ENCODE results near the gene PLCL1. TPM values are rescaled to one million over a fixed set of nuclear protein-coding genes. Genes with fewer than 3 reads are reported as not detected.

Gene PLCL1
- total RNA-seq, 6 donors from 2014 or later = 5.3 to 17.0 (median 8.1) TPM

DNA sequence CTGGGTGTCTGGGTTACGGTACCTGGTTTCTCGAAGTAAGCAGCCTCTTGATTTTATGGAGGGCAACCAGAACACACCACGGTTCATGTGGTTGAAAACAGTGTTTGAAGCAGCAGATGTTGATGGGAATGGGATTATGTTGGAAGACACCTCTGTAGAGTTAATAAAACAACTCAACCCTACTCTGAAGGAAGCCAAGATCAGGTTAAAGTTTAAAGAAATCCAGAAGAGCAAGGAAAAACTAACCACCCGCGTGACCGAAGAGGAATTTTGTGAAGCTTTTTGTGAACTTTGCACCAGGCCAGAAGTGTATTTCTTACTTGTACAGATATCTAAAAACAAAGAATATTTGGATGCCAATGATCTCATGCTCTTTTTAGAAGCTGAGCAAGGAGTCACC is 279.8 kb downstream of the PLCL1 start:
- no peak overlapping the region for H3K4me3 ChIP-seq
- ATAC-seq (ENCODE audit: low FRiP score in 2 of 2) (no peak), DNase-seq (no peak)
- H3K27me3 ChIP-seq = no peaks in the 10 kb centered on the region
- H3K27ac ChIP-seq = no peak overlapping the region
- TF ChIP-seq POLR2AphosphoS5 (IDR thresholded peaks at IDR 0.05) (no peak), POLR2A (IDR thresholded peaks at IDR 0.05) (no peak), EP300 (IDR thresholded peaks at IDR 0.05) (no peak)
- TF ChIP-seq, protein P1, sequence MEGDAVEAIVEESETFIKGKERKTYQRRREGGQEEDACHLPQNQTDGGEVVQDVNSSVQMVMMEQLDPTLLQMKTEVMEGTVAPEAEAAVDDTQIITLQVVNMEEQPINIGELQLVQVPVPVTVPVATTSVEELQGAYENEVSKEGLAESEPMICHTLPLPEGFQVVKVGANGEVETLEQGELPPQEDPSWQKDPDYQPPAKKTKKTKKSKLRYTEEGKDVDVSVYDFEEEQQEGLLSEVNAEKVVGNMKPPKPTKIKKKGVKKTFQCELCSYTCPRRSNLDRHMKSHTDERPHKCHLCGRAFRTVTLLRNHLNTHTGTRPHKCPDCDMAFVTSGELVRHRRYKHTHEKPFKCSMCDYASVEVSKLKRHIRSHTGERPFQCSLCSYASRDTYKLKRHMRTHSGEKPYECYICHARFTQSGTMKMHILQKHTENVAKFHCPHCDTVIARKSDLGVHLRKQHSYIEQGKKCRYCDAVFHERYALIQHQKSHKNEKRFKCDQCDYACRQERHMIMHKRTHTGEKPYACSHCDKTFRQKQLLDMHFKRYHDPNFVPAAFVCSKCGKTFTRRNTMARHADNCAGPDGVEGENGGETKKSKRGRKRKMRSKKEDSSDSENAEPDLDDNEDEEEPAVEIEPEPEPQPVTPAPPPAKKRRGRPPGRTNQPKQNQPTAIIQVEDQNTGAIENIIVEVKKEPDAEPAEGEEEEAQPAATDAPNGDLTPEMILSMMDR (IDR thresholded peaks at IDR 0.05) = no peak
- H3K36me3 ChIP-seq = no peaks in the 10 kb centered on the region
- 93 to 99% methylated on average over 6 of the region's 6 CpGs for WGBS, 2 donors
- no peaks in the 10 kb centered on the region for H3K4me1 ChIP-seq
- no peaks in the 10 kb centered on the region for H3K9me3 ChIP-seq

DNA sequence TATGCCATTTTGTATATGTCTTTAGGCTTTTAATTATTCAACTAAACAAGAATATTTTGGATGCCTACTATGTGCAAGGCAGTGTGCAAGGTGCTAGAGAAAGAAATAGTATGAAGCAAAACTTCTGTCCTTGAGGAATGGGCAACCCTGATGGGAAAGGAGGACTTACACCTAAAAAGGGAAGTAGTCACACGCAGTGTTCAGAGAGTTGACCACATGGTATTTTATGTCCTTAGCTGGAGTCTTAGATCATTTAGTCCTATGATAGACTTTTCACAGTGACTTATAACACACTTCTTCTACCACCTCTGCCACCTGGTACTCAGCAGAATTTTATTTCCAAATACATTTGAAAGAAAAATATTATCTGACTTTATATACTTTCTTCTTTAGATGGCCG is 291.6 kb downstream of the PLCL1 start:
- H3K9me3 ChIP-seq = no peaks in the 10 kb centered on the region
- TF ChIP-seq, protein P1 (IDR thresholded peaks at IDR 0.05) = no peak
- no peak for TF ChIP-seq EP300 (IDR thresholded peaks at IDR 0.05)
- DNase-seq = no peak
- no peak overlapping the region for H3K27ac ChIP-seq
- ATAC-seq (ENCODE audit: low FRiP score in 2 of 2) = no peak
- no peaks in the 10 kb centered on the region for H3K27me3 ChIP-seq
- H3K4me3 ChIP-seq = no peak overlapping the region
- H3K4me1 ChIP-seq = no peaks in the 10 kb centered on the region
- 81 to 84% methylated on average over 2 of the region's 2 CpGs for WGBS, 2 donors
- no peaks in the 10 kb centered on the region for H3K36me3 ChIP-seq

DNA sequence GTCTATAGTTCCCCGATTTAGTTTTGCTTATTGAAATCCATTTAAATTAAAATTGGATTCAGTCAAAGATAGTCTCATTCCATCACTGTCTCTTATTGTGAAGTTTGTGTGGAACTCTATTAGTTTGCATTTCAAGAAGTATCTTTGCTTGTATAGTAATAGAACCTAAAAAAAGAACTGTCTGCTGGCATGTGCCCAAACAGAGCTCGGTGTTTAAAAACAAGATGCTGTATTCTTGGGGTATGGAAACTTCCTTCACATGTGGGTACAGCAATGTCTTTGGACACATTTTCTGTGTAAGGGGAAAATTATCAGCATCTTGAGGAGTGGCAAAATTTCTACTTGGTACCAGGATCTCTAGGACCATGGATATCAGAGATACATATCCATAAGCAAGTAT is 292.6 kb downstream of the PLCL1 start:
- DNase-seq (no peak), ATAC-seq (ENCODE audit: low FRiP score in 2 of 2) (no peak)
- TF ChIP-seq EP300 (IDR thresholded peaks at IDR 0.05) (no peak), POLR2A (IDR thresholded peaks at IDR 0.05) (no peak), POLR2AphosphoS5 (IDR thresholded peaks at IDR 0.05) (no peak)
- TF ChIP-seq, protein P1 (IDR thresholded peaks at IDR 0.05) = no peak
- Histone ChIP-seq H3K4me3 (no peak overlapping the region), H3K36me3 (no peaks in the 10 kb centered on the region), H3K27ac (no peak overlapping the region), H3K4me1 (no peaks in the 10 kb centered on the region), H3K27me3 (no peaks in the 10 kb centered on the region), H3K9me3 (no peaks in the 10 kb centered on the region)
- WGBS, 2 donors = 67 to 72% methylated on average over 2 of the region's 2 CpGs

DNA sequence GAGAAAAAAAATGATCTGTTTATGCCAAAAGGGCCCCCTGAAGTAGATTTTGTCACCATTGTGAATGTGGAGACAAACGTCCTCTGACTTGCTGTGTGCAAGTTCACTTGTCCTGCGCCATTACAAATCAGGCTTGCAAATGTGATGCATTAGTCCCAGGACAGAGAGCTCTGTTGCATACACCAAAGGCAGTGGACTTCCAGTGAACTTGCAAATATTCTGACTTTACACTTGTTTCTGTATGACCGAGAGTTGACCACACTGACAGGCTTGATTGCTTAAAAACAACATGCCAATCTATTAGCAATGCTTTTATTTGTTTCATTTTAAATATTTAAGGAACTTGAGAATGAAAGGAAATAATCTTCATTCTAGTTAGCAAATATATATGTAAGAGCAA is 293.2 kb downstream of the PLCL1 start:
- no peaks in the 10 kb centered on the region for H3K4me1 ChIP-seq
- WGBS, 2 donors = 88 to 95% methylated on average over 3 of the region's 3 CpGs
- H3K27me3 ChIP-seq = no peaks in the 10 kb centered on the region
- no peak for ATAC-seq (ENCODE audit: low FRiP score in 2 of 2)
- no peaks in the 10 kb centered on the region for H3K36me3 ChIP-seq
- H3K4me3 ChIP-seq = no peak overlapping the region
- TF ChIP-seq EP300 (IDR thresholded peaks at IDR 0.05) (no peak), POLR2AphosphoS5 (IDR thresholded peaks at IDR 0.05) (no peak), POLR2A (IDR thresholded peaks at IDR 0.05) (no peak)
- TF ChIP-seq, protein P1 (IDR thresholded peaks at IDR 0.05) = no peak
- no peak overlapping the region for H3K27ac ChIP-seq
- H3K9me3 ChIP-seq = no peaks in the 10 kb centered on the region
- no peak for DNase-seq

DNA sequence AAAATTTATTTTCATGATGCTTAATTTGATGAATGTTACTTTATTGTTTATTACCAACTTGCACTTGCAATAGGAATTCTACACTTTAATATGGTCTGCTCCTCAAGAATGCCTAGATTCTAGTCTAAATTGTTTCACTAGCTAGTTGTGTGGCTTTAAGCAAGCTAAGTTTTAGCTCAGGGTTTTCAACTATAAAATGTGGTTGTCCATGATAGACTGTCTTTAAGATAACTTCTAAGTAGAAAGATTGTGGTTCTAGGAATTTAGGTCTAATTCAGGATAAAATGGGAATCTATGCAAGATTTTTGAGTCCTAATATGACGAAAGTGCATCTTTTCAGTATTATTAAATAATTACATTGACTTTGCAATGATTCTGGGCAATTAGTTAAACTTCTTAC is 294.0 kb downstream of the PLCL1 start:
- TF ChIP-seq POLR2A (IDR thresholded peaks at IDR 0.05) = no peak
- no peak for TF ChIP-seq EP300 (IDR thresholded peaks at IDR 0.05)
- TF ChIP-seq POLR2AphosphoS5 (IDR thresholded peaks at IDR 0.05) = no peak
- TF ChIP-seq, protein P1 (IDR thresholded peaks at IDR 0.05) = no peak
- no peaks in the 10 kb centered on the region for H3K9me3 ChIP-seq
- H3K4me3 ChIP-seq = no peak overlapping the region
- no peaks in the 10 kb centered on the region for H3K4me1 ChIP-seq
- DNase-seq (no peak), ATAC-seq (ENCODE audit: low FRiP score in 2 of 2) (no peak)
- H3K27ac ChIP-seq = no peak overlapping the region
- H3K27me3 ChIP-seq = no peaks in the 10 kb centered on the region
- WGBS, 2 donors = 82 to 93% methylated on average over 1 of the region's 1 CpG
- H3K36me3 ChIP-seq = no peaks in the 10 kb centered on the region
